B cell (primary cell): ENCODE data around the gene SPECC1. TPM values are rescaled to one million over a fixed set of nuclear protein-coding genes. Genes with fewer than 3 reads are reported as not detected.
A peak's percentile ranks its signal among the peaks of the same experiment; 100 is the strongest.
"Not testable (repeated sequence)": the region's sequence is repeated elsewhere in the genome, so short reads cannot be mapped to it uniquely, and the experiment has no call there.

Experiments
- ATAC-seq: fragments of 200-7000 bp; cut with Tn5 transposase; one replicate; pipeline ENCODE4 v1.10.0; 2021; ENCODE audit warnings: low read depth, mild to moderate bottlenecking, moderate number of reproducible peaks, moderate library complexity
- CTCF ChIA-PET: fragments of 350-600 bp; sonication (Branson Sonifier 250); formaldehyde crosslinking; loops from one replicate; lab custom pipeline; 2021; ENCODE audit warnings: antibody characterized with exemption, inconsistent platforms; lab: Charles Lee
- POLR2A ChIA-PET: fragments of 350-600 bp; sonication (Branson Sonifier 250); formaldehyde crosslinking; loops from one replicate; lab custom pipeline; 2021; ENCODE audit warnings: antibody characterized with exemption; lab: Charles Lee
- DNase-seq: peaks from one replicate; pipeline ENCODE4 v3.0.0; 2013
- H2AFZ ChIP-seq: 2 replicates; pipeline ENCODE4 v1.6.1; 2012; ENCODE audit warnings: mild to moderate bottlenecking, low read depth, low read length; ENCODE audit not compliant: insufficient read depth, poor library complexity, severe bottlenecking
- H3K27ac ChIP-seq, 2 donors: 1 replicate in 1 of 2; 2 replicates in 1 of 2; pipeline ENCODE4 v1.5.1; 2012 to 2013; ENCODE audit warnings: low read length in 2 of 2, mild to moderate bottlenecking in 2 of 2, moderate library complexity in 1 of 2
- H3K27me3 ChIP-seq, 4 experiments: fragments of 200-600 bp in 1 of 4; sonication (generic) in 1 of 4; replicated peaks in 1 of 4; 1 replicate in 2 of 4; 2 replicates in 2 of 4; pipeline versions ENCODE4 v1.6.1 to v1.7.0; 2013 to 2016; ENCODE audit warnings: low read length in 3 of 4, mild to moderate bottlenecking in 2 of 4, mixed read lengths in 1 of 4, moderate library complexity in 1 of 4; ENCODE audit not compliant: insufficient read depth in 4 of 4, control insufficient read depth in 3 of 4; ENCODE audit errors: control extremely low read depth in 1 of 4
- H3K36me3 ChIP-seq, 2 experiments: replicated peaks in 1 of 2; 1 replicate in 1 of 2; 2 replicates in 1 of 2; pipeline versions ENCODE4 v1.6.1 to v1.7.1; 2013; ENCODE audit warnings: low read length in 1 of 2; ENCODE audit not compliant: insufficient read depth in 2 of 2, control insufficient read depth in 1 of 2; ENCODE audit errors: control extremely low read depth in 1 of 2, extremely low read depth in 1 of 2
- H3K4me1 ChIP-seq, 2 donors: fragments of 200-600 bp in 1 of 2; sonication (generic) in 1 of 2; 1 replicate in 1 of 2; 2 replicates in 1 of 2; pipeline versions ENCODE4 v1.5.1 to v1.6.1; 2013 to 2017; ENCODE audit warnings: low read length in 2 of 2; ENCODE audit not compliant: control insufficient read depth in 2 of 2, insufficient read depth in 2 of 2
- H3K4me2 ChIP-seq: replicated peaks from 2 replicates; pipeline ENCODE3; 2012; ENCODE audit warnings: mild to moderate bottlenecking, low read depth, low read length; ENCODE audit not compliant: poor library complexity, severe bottlenecking
- H3K4me3 ChIP-seq, 5 experiments: fragments of 200-600 bp in 1 of 5; sonication (generic) in 1 of 5; 1 replicate in 3 of 5; 2 replicates in 2 of 5; pipeline versions ENCODE4 v1.5.1 to v1.7.0; 2011 to 2016; ENCODE audit warnings: low read length in 4 of 5, mild to moderate bottlenecking in 4 of 5, low read depth in 2 of 5, control low read depth in 1 of 5, moderate library complexity in 1 of 5; ENCODE audit not compliant: insufficient read depth in 1 of 5; ENCODE audit errors: control extremely low read depth in 1 of 5, extremely low read depth in 1 of 5
- H3K79me2 ChIP-seq: fragments of 200-600 bp; sonication (generic); one replicate; pipeline ENCODE4 v1.6.0; 2016; ENCODE audit warnings: low read length; ENCODE audit not compliant: control insufficient read depth, insufficient read depth
- H3K9ac ChIP-seq: fragments of 200-600 bp; sonication (generic); 2 replicates; pipeline ENCODE4 v1.6.1; 2017; ENCODE audit warnings: mild to moderate bottlenecking, low read length, moderate library complexity
- H3K9me3 ChIP-seq, 3 donors: one replicate each; pipeline versions ENCODE4 v1.6.1 to v1.7.1; 2013; ENCODE audit warnings: low read length in 2 of 3; ENCODE audit not compliant: control insufficient read depth in 2 of 3, insufficient read depth in 1 of 3; ENCODE audit errors: control extremely low read depth in 1 of 3
- H4K20me1 ChIP-seq: 2 replicates; pipeline ENCODE4 v1.6.0; 2012; ENCODE audit warnings: mild to moderate bottlenecking, low read length; ENCODE audit not compliant: insufficient read depth, control insufficient read depth, poor library complexity, severe bottlenecking
- H3K27ac Mint-ChIP-seq: one replicate; pipeline ENCODE4 v1.8.0; 2021; ENCODE audit warnings: mixed read lengths
- H3K27me3 Mint-ChIP-seq: one replicate; pipeline ENCODE4 v1.8.0; 2021; ENCODE audit warnings: mixed read lengths
- H3K4me1 Mint-ChIP-seq: one replicate; pipeline ENCODE4 v1.8.0; 2021; ENCODE audit warnings: mixed read lengths
- H3K4me3 Mint-ChIP-seq: one replicate; pipeline ENCODE4 v1.8.0; 2021; ENCODE audit warnings: mixed read lengths
- H3K9me3 Mint-ChIP-seq: one replicate; pipeline ENCODE4 v1.8.0; 2022; ENCODE audit warnings: mixed read lengths; ENCODE audit not compliant: insufficient read depth
- EZH2 ChIP-seq: IDR thresholded peaks from 2 replicates; pipeline ENCODE4 v1.6.1; 2012; ENCODE audit warnings: borderline replicate concordance, low read depth, mild to moderate bottlenecking, moderate library complexity, low read length; ENCODE audit not compliant: insufficient read depth, poor library complexity, severe bottlenecking
- WGBS: methylation state at CpG from one replicate; pipeline ENCODE4 v1.1.5; 2013; ENCODE audit warnings: missing lambda C conversion rate; ENCODE audit not compliant: insufficient coverage; 5-methylcytosine and 5-hydroxymethylcytosine counted together
- intact Hi-C: fragments of 100-400 bp; cut with micrococcal nuclease; formaldehyde crosslinking; loops from one replicate; pipeline ENCODE4 v1.10.0; 2022
- polyA plus RNA-seq: library from polyadenylated mRNA; depleted of rRNA; stranded (reverse); fragments of >200 nt; gene quantifications from 2 replicates; pipeline ENCODE4 v1.2.3, GENCODE V29; 2012
- total RNA-seq, 2 donors: library from RNA; stranded (reverse); fragments of 120-200 nt in 1 of 2; gene quantifications; 1 replicate in 1 of 2; 2 replicates in 1 of 2; pipeline versions ENCODE4 v1.2.3 to v1.2.4, GENCODE V29; 2013 to 2022
- TF ChIP-seq, protein P1 (sequence below): fragments of 200-600 bp; IDR thresholded peaks from one replicate; pipeline ENCODE4 v1.8.0; 2022; ENCODE audit warnings: antibody characterized with exemption, mild to moderate bottlenecking

The SPECC1 gene
- total and polyA plus RNA-seq, 2 donors (not counting 1 experiment from before 2014, with no cell fraction given), result 4.6 to 7.4 TPM

DNA sequence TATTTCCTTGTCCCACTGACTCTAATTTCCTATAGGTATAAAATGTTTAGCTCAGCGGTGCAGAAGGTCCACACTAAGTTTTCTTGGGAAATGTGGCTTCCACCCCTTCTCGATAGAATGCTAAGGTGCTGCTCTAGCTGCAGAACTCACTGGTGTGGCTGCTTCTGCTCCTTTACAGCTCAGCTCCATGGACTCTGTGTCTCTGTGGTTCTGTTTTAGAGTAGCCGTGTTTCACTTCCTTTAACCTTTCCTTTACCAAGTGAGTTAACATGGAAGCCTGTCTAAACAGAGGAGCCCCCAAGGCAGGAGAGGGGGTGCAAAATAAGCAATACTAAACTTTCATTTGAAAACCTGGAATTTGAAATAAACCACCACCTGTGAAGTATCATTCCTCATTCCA lies 65.3 kb downstream of the SPECC1 start:
- Histone ChIP-seq H3K27ac (no peak overlapping the region), H3K79me2 (no peaks in the 10 kb centered on the region), H3K4me1 (peaks cover 21 to 22% of the 10 kb centered on the region in 2 donors), H3K4me2 (peak overlapping the region; percentile 62), H3K36me3 (no peaks in the 10 kb centered on the region), H3K27me3 (peaks cover 0 to 3% (median 2%) of the 10 kb centered on the region in 4 experiments), H4K20me1 (no peaks in the 10 kb centered on the region), H3K9me3 (no peaks in the 10 kb centered on the region), H3K4me3 (no peak overlapping the region), H2AFZ (no peak overlapping the region), H3K9ac (no peak overlapping the region)
- Mint-ChIP-seq H3K27ac (no peak overlapping the region), H3K4me1 (peaks cover 19% of the 10 kb centered on the region), H3K9me3 (no peaks in the 10 kb centered on the region), H3K27me3 (peaks cover 17% of the 10 kb centered on the region), H3K4me3 (no peak overlapping the region)
- intact Hi-C loops, result no loop called here
- ATAC-seq (no peak), DNase-seq (peak; percentile 17)
- no CpG with 5 or more reads among the region's 3 CpGs for WGBS
- TF ChIP-seq, protein P1, sequence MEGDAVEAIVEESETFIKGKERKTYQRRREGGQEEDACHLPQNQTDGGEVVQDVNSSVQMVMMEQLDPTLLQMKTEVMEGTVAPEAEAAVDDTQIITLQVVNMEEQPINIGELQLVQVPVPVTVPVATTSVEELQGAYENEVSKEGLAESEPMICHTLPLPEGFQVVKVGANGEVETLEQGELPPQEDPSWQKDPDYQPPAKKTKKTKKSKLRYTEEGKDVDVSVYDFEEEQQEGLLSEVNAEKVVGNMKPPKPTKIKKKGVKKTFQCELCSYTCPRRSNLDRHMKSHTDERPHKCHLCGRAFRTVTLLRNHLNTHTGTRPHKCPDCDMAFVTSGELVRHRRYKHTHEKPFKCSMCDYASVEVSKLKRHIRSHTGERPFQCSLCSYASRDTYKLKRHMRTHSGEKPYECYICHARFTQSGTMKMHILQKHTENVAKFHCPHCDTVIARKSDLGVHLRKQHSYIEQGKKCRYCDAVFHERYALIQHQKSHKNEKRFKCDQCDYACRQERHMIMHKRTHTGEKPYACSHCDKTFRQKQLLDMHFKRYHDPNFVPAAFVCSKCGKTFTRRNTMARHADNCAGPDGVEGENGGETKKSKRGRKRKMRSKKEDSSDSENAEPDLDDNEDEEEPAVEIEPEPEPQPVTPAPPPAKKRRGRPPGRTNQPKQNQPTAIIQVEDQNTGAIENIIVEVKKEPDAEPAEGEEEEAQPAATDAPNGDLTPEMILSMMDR, result no peak
- TF ChIP-seq EZH2, result no peak
- ChIA-PET CTCF (interaction anchor here (1.1 kb wide), 1 partner anchor 82 kb away, joined by 5 read pairs; no protein-coding TSS in a partner anchor), POLR2A (interaction anchor here (0.6 kb wide), 1 partner anchor 15 kb away, joined by 3 read pairs; no protein-coding TSS in a partner anchor)

DNA sequence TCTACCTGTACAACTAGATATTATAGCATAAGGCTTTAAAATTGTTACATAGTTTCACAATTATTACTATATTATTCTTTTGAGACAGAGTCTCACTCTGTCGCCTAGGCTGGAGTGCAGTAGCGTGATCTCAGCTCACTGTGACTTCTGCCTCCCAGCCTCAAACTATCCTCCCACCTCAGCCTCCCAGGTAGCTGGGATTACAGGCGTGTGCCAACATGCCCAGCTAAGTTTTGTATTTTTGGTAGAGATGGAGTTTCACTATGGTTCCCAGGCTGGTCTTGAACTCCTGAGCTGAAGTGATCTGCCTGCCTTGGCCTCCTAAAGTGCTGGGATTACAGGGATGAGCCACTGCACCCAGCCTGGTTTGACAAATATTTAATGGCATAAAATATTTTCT lies 67.0 kb downstream of the SPECC1 start:
- intact Hi-C loops, result not testable (repeated sequence)
- H3K4me1 Mint-ChIP-seq, result peaks cover 19% of the 10 kb centered on the region
- peaks cover 21 to 22% of the 10 kb centered on the region in 2 donors for H3K4me1 ChIP-seq

More for the DNA sequence above, 67.0 kb downstream of the SPECC1 start:
- CTCF ChIA-PET, ATAC-seq, H3K9ac ChIP-seq, H3K4me3 Mint-ChIP-seq, H3K9me3 Mint-ChIP-seq, H3K79me2 ChIP-seq, H3K4me2 ChIP-seq, H3K9me3 ChIP-seq, H4K20me1 ChIP-seq, H3K27ac ChIP-seq, POLR2A ChIA-PET, H3K4me3 ChIP-seq, H3K27ac Mint-ChIP-seq, DNase-seq, H3K27me3 ChIP-seq, H3K36me3 ChIP-seq, H2AFZ ChIP-seq: not testable (repeated sequence)
- peaks cover 26% of the 10 kb centered on the region for H3K27me3 Mint-ChIP-seq
- no CpG with 5 or more reads among the region's 3 CpGs for WGBS
